Activated B cell treated with CpG ODN at 0.5 μM for 24 hours (primary cell): ENCODE measurements around the gene LPP. TPM values are rescaled to one million over a fixed set of nuclear protein-coding genes. Genes with fewer than 3 reads are reported as not detected.

Source experiments
- ATAC-seq: fragments of 200-7000 bp; cut with Tn5 transposase; one replicate; pipeline ENCODE4 v1.10.0; 2021; ENCODE audit warnings: low read depth, mild to moderate bottlenecking, moderate library complexity
- CTCF ChIA-PET: fragments of 350-600 bp; sonication (Branson Sonifier 250); formaldehyde crosslinking; loops from one replicate; lab custom pipeline; 2021; ENCODE audit warnings: antibody characterized with exemption; lab: Charles Lee
- POLR2A ChIA-PET: fragments of 350-600 bp; sonication (Branson Sonifier 250); formaldehyde crosslinking; loops from one replicate; lab custom pipeline; 2021; ENCODE audit warnings: antibody characterized with exemption; lab: Charles Lee
- DNase-seq: peaks from one replicate; pipeline ENCODE4 v3.0.0; 2022
- H3K27ac Mint-ChIP-seq: one replicate; pipeline ENCODE4 v1.8.0; 2020; ENCODE audit warnings: mixed read lengths
- H3K27me3 Mint-ChIP-seq: one replicate; pipeline ENCODE4 v1.8.0; 2021; ENCODE audit warnings: mixed read lengths
- H3K36me3 Mint-ChIP-seq: one replicate; pipeline ENCODE4 v1.8.0; 2021; ENCODE audit warnings: low read depth, mixed read lengths
- H3K4me1 Mint-ChIP-seq: one replicate; pipeline ENCODE4 v1.8.0; 2021; ENCODE audit warnings: mixed read lengths
- H3K4me3 Mint-ChIP-seq: one replicate; pipeline ENCODE4 v1.8.0; 2020; ENCODE audit warnings: mild to moderate bottlenecking, mixed read lengths
- H3K9me3 Mint-ChIP-seq: one replicate; pipeline ENCODE4 v1.8.0; 2020; ENCODE audit warnings: mixed read lengths
- CTCF ChIP-seq: fragments of 200-600 bp; IDR thresholded peaks from one replicate; pipeline ENCODE4 v1.8.0; 2022; ENCODE audit warnings: antibody characterized with exemption, mild to moderate bottlenecking
- intact Hi-C: fragments of 100-400 bp; cut with micrococcal nuclease; formaldehyde crosslinking; loops from one replicate; pipeline ENCODE4 v1.15.1; 2024
- total RNA-seq: library from RNA; stranded (reverse); gene quantifications from 2 replicates; pipeline ENCODE4 v1.2.3, GENCODE V29; 2022

LPP gene
- total RNA-seq, 1 donor from 2014 or later: 60.1 TPM

- POLR2A ChIA-PET: interaction anchor here (1.0 to 1.5 kb wide), 3 partner anchors 9 to 67 kb away, joined by 3 read pairs; no protein-coding TSS in a partner anchor
- no peak overlapping the region for H3K4me3 Mint-ChIP-seq
- no peak for ATAC-seq
- H3K4me1 Mint-ChIP-seq: peaks cover 25% of the 10 kb centered on the region
- peaks cover 29% of the 10 kb centered on the region for H3K9me3 Mint-ChIP-seq
- H3K27me3 Mint-ChIP-seq: no peaks in the 10 kb centered on the region
- H3K36me3 Mint-ChIP-seq: peaks cover 35% of the 10 kb centered on the region
- H3K27ac Mint-ChIP-seq: no peak overlapping the region
- TF ChIP-seq CTCF: no peak
- CTCF ChIA-PET: no interaction called here
- intact Hi-C loops: no loop called here
- DNase-seq: no peak
These were observed 352.5 kb downstream of the LPP start for GRCh38 chr3:188506446-188506845.

GRCh38 chr3:188507244-188507720, 353.3 kb downstream of the LPP start:
- peaks cover 24% of the 10 kb centered on the region for H3K9me3 Mint-ChIP-seq
- CTCF ChIA-PET: interaction anchor here (1.2 kb wide), 1 partner anchor 17 kb away, joined by 3 read pairs; no protein-coding TSS in a partner anchor
- intact Hi-C loops: no loop called here
- peak overlapping the region; percentile 67 for H3K27ac Mint-ChIP-seq
- H3K27me3 Mint-ChIP-seq: no peaks in the 10 kb centered on the region
- ATAC-seq (peak; percentile 34), DNase-seq (no peak)
- POLR2A ChIA-PET: interaction anchor here (0.6 to 1.5 kb wide), 5 partner anchors 9 to 762 kb away, joined by 3 read pairs; partner anchors contain the start of gene BCL6
- H3K4me3 Mint-ChIP-seq: peak overlapping the region; percentile 62
- H3K36me3 Mint-ChIP-seq: peaks cover 33% of the 10 kb centered on the region
- H3K4me1 Mint-ChIP-seq: peaks cover 25% of the 10 kb centered on the region
- no peak for TF ChIP-seq CTCF

DNA sequence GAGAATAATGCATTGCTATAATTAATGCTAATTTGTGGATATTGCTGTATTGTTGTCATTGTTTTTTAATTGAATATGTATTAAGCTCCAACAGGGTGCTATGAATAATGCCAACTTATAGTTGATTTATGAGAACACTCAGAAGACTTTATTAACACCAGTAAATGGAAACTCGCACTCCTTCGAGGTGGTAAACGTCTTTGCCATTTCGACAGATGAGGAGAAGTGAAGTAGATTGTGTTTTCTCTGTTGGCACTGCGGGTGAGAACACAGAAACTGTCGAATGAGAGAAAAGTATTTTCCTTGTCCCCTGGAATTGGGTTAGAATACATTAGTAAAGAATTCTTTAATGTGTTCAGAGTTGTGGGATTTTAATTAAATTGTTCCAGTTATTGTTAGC, 354.5 kb downstream of the LPP start:
- ChIA-PET CTCF (no interaction called here), POLR2A (interaction anchor here (0.5 kb wide), 1 partner anchor 708 kb away, joined by 3 read pairs; no protein-coding TSS in a partner anchor)
- ATAC-seq (no peak), DNase-seq (no peak)
- Mint-ChIP-seq H3K9me3 (peaks cover 21% of the 10 kb centered on the region), H3K4me1 (peaks cover 25% of the 10 kb centered on the region), H3K27me3 (no peaks in the 10 kb centered on the region), H3K4me3 (no peak overlapping the region), H3K27ac (no peak overlapping the region), H3K36me3 (peaks cover 28% of the 10 kb centered on the region)
- TF ChIP-seq CTCF: no peak
- intact Hi-C loops: no loop called here

- POLR2A ChIA-PET: no interaction called here
- no peak overlapping the region for H3K4me3 Mint-ChIP-seq
These were observed 355.4 kb downstream of the LPP start for GRCh38 chr3:188509316-188509715.

DNA sequence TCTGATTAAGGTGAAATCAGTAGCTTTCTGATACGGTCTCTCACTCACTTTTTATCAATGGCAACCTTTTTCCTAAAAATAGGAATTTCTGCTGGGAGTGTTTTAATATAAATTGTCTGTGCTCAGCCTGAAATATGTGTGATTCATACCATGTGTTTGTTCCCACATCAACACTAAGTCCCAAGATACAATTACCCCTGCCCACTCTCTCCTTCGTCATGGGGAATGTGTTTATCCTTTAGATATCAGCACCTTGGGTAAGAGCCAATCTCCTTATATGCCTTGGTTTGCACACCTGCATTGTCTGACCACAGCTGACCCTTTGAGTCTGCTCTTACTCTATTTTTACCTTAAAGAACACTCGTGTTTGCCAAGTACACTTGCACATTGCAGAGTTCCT, 356.4 kb downstream of the LPP start:
- H3K4me3 Mint-ChIP-seq: no peak overlapping the region

More at GRCh38 chr3:188509316-188509715, 355.4 kb downstream of the LPP start:
- ATAC-seq (no peak), DNase-seq (no peak)
- Mint-ChIP-seq H3K27ac (no peak overlapping the region), H3K36me3 (peaks cover 20% of the 10 kb centered on the region), H3K9me3 (peaks cover 13% of the 10 kb centered on the region), H3K4me1 (peaks cover 27% of the 10 kb centered on the region), H3K27me3 (no peaks in the 10 kb centered on the region)
- intact Hi-C loops: no loop called here
- no peak for TF ChIP-seq CTCF
- CTCF ChIA-PET: no interaction called here

More for the DNA sequence above, 356.4 kb downstream of the LPP start:
- Mint-ChIP-seq H3K36me3 (peaks cover 9% of the 10 kb centered on the region), H3K9me3 (peaks cover 6% of the 10 kb centered on the region), H3K27ac (no peak overlapping the region), H3K27me3 (no peaks in the 10 kb centered on the region), H3K4me1 (peaks cover 24% of the 10 kb centered on the region)
- TF ChIP-seq CTCF: no peak
- intact Hi-C loops: no loop called here
- ChIA-PET POLR2A (interaction anchor here (0.7 to 0.8 kb wide), 2 partner anchors 233 to 444 kb away, joined by 3 read pairs; no protein-coding TSS in a partner anchor), CTCF (no interaction called here)
- no peak for ATAC-seq
- no peak for DNase-seq
